ENCODE data around the gene DNAH6.

GRCh38 chr2:84613082-84613481, 96.8 kb downstream of the DNAH6 start:
- no peak for TF ChIP-seq POLR2A (IDR thresholded peaks at IDR 0.05)
- TF ChIP-seq, protein P1, sequence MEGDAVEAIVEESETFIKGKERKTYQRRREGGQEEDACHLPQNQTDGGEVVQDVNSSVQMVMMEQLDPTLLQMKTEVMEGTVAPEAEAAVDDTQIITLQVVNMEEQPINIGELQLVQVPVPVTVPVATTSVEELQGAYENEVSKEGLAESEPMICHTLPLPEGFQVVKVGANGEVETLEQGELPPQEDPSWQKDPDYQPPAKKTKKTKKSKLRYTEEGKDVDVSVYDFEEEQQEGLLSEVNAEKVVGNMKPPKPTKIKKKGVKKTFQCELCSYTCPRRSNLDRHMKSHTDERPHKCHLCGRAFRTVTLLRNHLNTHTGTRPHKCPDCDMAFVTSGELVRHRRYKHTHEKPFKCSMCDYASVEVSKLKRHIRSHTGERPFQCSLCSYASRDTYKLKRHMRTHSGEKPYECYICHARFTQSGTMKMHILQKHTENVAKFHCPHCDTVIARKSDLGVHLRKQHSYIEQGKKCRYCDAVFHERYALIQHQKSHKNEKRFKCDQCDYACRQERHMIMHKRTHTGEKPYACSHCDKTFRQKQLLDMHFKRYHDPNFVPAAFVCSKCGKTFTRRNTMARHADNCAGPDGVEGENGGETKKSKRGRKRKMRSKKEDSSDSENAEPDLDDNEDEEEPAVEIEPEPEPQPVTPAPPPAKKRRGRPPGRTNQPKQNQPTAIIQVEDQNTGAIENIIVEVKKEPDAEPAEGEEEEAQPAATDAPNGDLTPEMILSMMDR (IDR thresholded peaks at IDR 0.05) = no peak
